Breast epithelium (tissue), 3 donors: Measurements from ENCODE around the gene MACROD2.

ENCODE experiments used
- POLR2A ChIP-seq: fragments of 450-650 bp; IDR thresholded peaks from one replicate; pipeline ENCODE4 v1.6.1; 2016; ENCODE audit warnings: antibody characterized with exemption, mild to moderate bottlenecking, moderate library complexity
- POLR2AphosphoS5 ChIP-seq, 3 donors: sonication (generic); formaldehyde crosslinking; IDR thresholded peaks; one replicate each; pipeline ENCODE4 v1.6.1; 2017; ENCODE audit warnings: antibody characterized with exemption in 3 of 3
- TF ChIP-seq, protein P1 (sequence below), 3 donors: fragments of 450-650 bp; IDR thresholded peaks; one replicate each; pipeline ENCODE4 v1.5.1; 2016 to 2017; ENCODE audit warnings: antibody characterized with exemption in 3 of 3, mild to moderate bottlenecking in 3 of 3, moderate library complexity in 3 of 3

DNA sequence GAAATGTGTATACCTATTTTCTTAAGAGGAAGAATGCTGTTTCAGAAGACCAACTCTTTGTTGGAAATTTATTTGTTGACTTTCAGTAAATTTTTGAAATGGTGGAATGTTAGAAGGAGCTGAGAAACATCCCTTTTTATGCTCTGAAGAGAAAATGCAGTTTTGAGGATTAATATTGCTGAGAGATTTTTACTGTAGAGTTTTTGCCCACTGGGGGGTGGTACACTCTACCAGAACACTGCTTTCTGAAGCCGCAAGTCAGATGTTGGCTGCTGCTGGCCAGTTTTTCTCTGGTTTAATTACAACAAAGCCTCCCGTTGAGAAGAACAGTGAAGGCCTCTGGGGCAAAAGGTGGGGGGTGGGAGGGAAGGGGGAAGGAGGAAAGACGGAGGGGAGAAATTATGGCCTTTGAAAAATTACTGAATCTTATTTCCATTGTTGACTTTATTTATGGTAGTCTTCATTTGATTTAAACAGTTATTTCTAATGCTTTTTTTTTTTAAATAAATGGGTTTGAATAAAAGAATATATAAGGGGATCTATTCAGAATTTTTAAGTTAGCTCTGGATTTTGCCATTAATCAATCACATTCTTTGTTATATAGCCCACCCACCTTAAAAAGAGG, 339.1 kb downstream of the MACROD2 start:
- TF ChIP-seq, protein P1, sequence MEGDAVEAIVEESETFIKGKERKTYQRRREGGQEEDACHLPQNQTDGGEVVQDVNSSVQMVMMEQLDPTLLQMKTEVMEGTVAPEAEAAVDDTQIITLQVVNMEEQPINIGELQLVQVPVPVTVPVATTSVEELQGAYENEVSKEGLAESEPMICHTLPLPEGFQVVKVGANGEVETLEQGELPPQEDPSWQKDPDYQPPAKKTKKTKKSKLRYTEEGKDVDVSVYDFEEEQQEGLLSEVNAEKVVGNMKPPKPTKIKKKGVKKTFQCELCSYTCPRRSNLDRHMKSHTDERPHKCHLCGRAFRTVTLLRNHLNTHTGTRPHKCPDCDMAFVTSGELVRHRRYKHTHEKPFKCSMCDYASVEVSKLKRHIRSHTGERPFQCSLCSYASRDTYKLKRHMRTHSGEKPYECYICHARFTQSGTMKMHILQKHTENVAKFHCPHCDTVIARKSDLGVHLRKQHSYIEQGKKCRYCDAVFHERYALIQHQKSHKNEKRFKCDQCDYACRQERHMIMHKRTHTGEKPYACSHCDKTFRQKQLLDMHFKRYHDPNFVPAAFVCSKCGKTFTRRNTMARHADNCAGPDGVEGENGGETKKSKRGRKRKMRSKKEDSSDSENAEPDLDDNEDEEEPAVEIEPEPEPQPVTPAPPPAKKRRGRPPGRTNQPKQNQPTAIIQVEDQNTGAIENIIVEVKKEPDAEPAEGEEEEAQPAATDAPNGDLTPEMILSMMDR (IDR thresholded peaks at IDR 0.05), result peak in 2 of 3 donors; percentile 24 to 29
- TF ChIP-seq POLR2A, result no peak
- TF ChIP-seq POLR2AphosphoS5 (IDR thresholded peaks at IDR 0.05), result no peak
